Right lobe of liver (tissue), 6 donors: ENCODE measurements around the gene MAGEC2. TPM values are rescaled to one million over a fixed set of nuclear protein-coding genes. Genes with fewer than 3 reads are reported as not detected.

Experiments
- ATAC-seq, 4 donors: fragments of 200-7000 bp; cut with Tn5 transposase; one replicate each; pipeline ENCODE4 v1.9.1; 2020; ENCODE audit warnings: mild to moderate bottlenecking in 4 of 4, moderate library complexity in 4 of 4
- DNase-seq, 3 donors: peaks; one replicate each; pipeline ENCODE4 v3.0.0-alpha.2; 2020
- H3K27ac ChIP-seq, 3 donors: fragments of 200-600 bp; one replicate each; pipeline ENCODE4 v1.8.0; 2022
- H3K27me3 ChIP-seq, 2 donors: fragments of 200-600 bp; one replicate each; pipeline ENCODE4 v1.8.0; 2022
- H3K36me3 ChIP-seq, 4 donors: fragments of 200-600 bp; sonication (generic) in 1 of 4; one replicate each; pipeline versions ENCODE4 v1.5.1 to v1.8.0; 2017 to 2022; ENCODE audit warnings: control low read depth in 1 of 4
- H3K4me1 ChIP-seq, 4 donors: fragments of 200-600 bp; sonication (generic) in 1 of 4; one replicate each; pipeline versions ENCODE4 v1.5.1 to v1.8.0; 2017 to 2022; ENCODE audit warnings: control low read depth in 1 of 4
- H3K4me3 ChIP-seq, 3 donors: fragments of 200-600 bp; one replicate each; pipeline ENCODE4 v1.8.0; 2022
- H3K9me3 ChIP-seq, 4 donors: fragments of 200-600 bp; sonication (generic) in 1 of 4; one replicate each; pipeline versions ENCODE4 v1.5.1 to v1.8.0; 2017 to 2022; ENCODE audit warnings: control low read depth in 1 of 4
- CTCF ChIP-seq, 4 donors: fragments of 200-600 bp in 3 of 4; fragments of 450-650 bp in 1 of 4; IDR thresholded peaks; one replicate each; pipeline versions ENCODE4 v1.5.1 to v1.8.0; 2016 to 2022; ENCODE audit warnings: antibody characterized with exemption in 4 of 4, mild to moderate bottlenecking in 2 of 4
- POLR2A ChIP-seq: fragments of 450-650 bp; IDR thresholded peaks from one replicate; pipeline ENCODE4 v1.6.1; 2017; ENCODE audit warnings: antibody characterized with exemption, mild to moderate bottlenecking
- WGBS: methylation state at CpG from one replicate; pipeline ENCODE4 v1.1.6; 2018; ENCODE audit warnings: low coverage, low lambda C conversion rate; ENCODE audit not compliant: insufficient coverage; ENCODE audit errors: missing lambda C conversion rate; 5-methylcytosine and 5-hydroxymethylcytosine counted together
- intact Hi-C, 2 donors: fragments of 100-400 bp; cut with DNase I; formaldehyde crosslinking; loops; one replicate each; pipeline versions ENCODE4 v1.11.2 to v1.14.1; 2022
- total RNA-seq, 6 experiments: library from RNA; depleted of rRNA in 2 of 6; stranded (reverse); fragments of >200 nt in 2 of 6; fragmentation: NEBNext Ultra II Directional in 3 of 6; extraction: Animal tissue kit (Norgen Biotek cat#: 25700) in 3 of 6; gene quantifications; one replicate each; pipeline versions ENCODE4 v1.1.0 to v1.2.4, GENCODE V29; 2016 to 2023
- donor health status: DM: no; HTN: yes; CAD: no.
- donor health status: DM: no; HTN: no; CAD: no.
- donor health status: DM: no; HTN: no; CAD: no.
- donor health status: DM: no; HTN: yes; CAD: no.
- donor health status: DM: no; HTN: yes; CAD: no.

The MAGEC2 gene
- total RNA-seq, 6 experiments from 2014 or later, result not detected

- intact Hi-C loops, result no loop called here
- no peak overlapping the region for H3K4me3 ChIP-seq
- H3K36me3 ChIP-seq, result no peaks in the 10 kb centered on the region
- H3K27ac ChIP-seq, result no peak overlapping the region
- TF ChIP-seq CTCF (IDR thresholded peaks at IDR 0.05) (no peak), POLR2A (no peak)
- H3K27me3 ChIP-seq, result no peaks in the 10 kb centered on the region
- DNase-seq, result no peak
- WGBS, result 0% methylated on average over 1 of the region's 5 CpGs
- H3K4me1 ChIP-seq, result no peaks in the 10 kb centered on the region
- no peak for ATAC-seq
- no peaks in the 10 kb centered on the region for H3K9me3 ChIP-seq
Measured at GRCh38 chrX:142249721-142250120, 44.6 kb upstream of the MAGEC2 start.

GRCh38 chrX:142244568-142244967 lies 39.5 kb upstream of the MAGEC2 start:
- Histone ChIP-seq H3K27ac (no peak overlapping the region), H3K9me3 (no peaks in the 10 kb centered on the region), H3K4me1 (no peaks in the 10 kb centered on the region), H3K36me3 (no peaks in the 10 kb centered on the region), H3K27me3 (no peaks in the 10 kb centered on the region), H3K4me3 (no peak overlapping the region)
- intact Hi-C loops, result no loop called here
- WGBS, result 0% methylated on average over 1 of the region's 4 CpGs
- ATAC-seq (peak in 1 of 4 donors; percentile 25), DNase-seq (no peak)
- no peak for TF ChIP-seq POLR2A
- no peak for TF ChIP-seq CTCF (IDR thresholded peaks at IDR 0.05)

GRCh38 chrX:142238536-142238935 lies 33.4 kb upstream of the MAGEC2 start:
- Histone ChIP-seq H3K27ac (no peak overlapping the region), H3K4me1 (no peaks in the 10 kb centered on the region), H3K4me3 (no peak overlapping the region), H3K36me3 (no peaks in the 10 kb centered on the region), H3K9me3 (no peaks in the 10 kb centered on the region), H3K27me3 (no peaks in the 10 kb centered on the region)
- ATAC-seq (no peak), DNase-seq (no peak)
- intact Hi-C loops, result no loop called here
- 35% methylated on average over 1 of the region's 1 CpG for WGBS
- no peak for TF ChIP-seq CTCF (IDR thresholded peaks at IDR 0.05)
- TF ChIP-seq POLR2A, result no peak

- Histone ChIP-seq H3K4me1 (no peaks in the 10 kb centered on the region), H3K4me3 (no peak overlapping the region), H3K9me3 (no peaks in the 10 kb centered on the region), H3K27me3 (no peaks in the 10 kb centered on the region), H3K36me3 (no peaks in the 10 kb centered on the region), H3K27ac (no peak overlapping the region)
- no peak for TF ChIP-seq CTCF (IDR thresholded peaks at IDR 0.05)
- TF ChIP-seq POLR2A, result no peak
- intact Hi-C loops, result no loop called here
- 25% methylated on average over 1 of the region's 1 CpG for WGBS
- DNase-seq (no peak), ATAC-seq (no peak)
Measured at GRCh38 chrX:142233400-142233799, 28.3 kb upstream of the MAGEC2 start.

GRCh38 chrX:142214081-142214480 lies 9.0 kb upstream of the MAGEC2 start:
- DNase-seq (no peak), ATAC-seq (no peak)
- intact Hi-C loops, result no loop called here
- Histone ChIP-seq H3K4me3 (no peak overlapping the region), H3K27me3 (no peaks in the 10 kb centered on the region), H3K4me1 (no peaks in the 10 kb centered on the region), H3K36me3 (no peaks in the 10 kb centered on the region), H3K9me3 (no peaks in the 10 kb centered on the region), H3K27ac (no peak overlapping the region)
- 33% methylated on average over 4 of the region's 4 CpGs for WGBS
- no peak for TF ChIP-seq POLR2A
